ENCODE data around the gene HSD11B1.

GRCh38 chr1:209703834-209704504 lies 677 bp upstream of the HSD11B1 start:
- TF ChIP-seq POLR2A (IDR thresholded peaks at IDR 0.05) (no peak), CTCF (IDR thresholded peaks at IDR 0.05) (no peak), POLR2AphosphoS5 (IDR thresholded peaks at IDR 0.05) (no peak)
